Tibial artery (tissue), 4 donors: ENCODE data around the gene SYNDIG1.

Source experiments
- DNase-seq, 2 donors: peaks; one replicate each; pipeline ENCODE4 v3.0.0-alpha.2; 2019
- H3K27ac ChIP-seq, 2 donors: fragments of 200-600 bp; sonication (generic) in 1 of 2; 1 replicate in 1 of 2; 2 replicates in 1 of 2; pipeline ENCODE4 v1.5.1; 2018 to 2019; ENCODE audit warnings: mild to moderate bottlenecking in 1 of 2
- H3K27me3 ChIP-seq, 2 donors: fragments of 200-600 bp; sonication (generic) in 1 of 2; one replicate each; pipeline versions ENCODE4 v1.5.1 to v1.6.0; 2016 to 2019
- H3K36me3 ChIP-seq, 3 donors: fragments of 200-600 bp; sonication (generic) in 2 of 3; one replicate each; pipeline ENCODE4 v1.5.1; 2016 to 2019; ENCODE audit warnings: mild to moderate bottlenecking in 2 of 3
- H3K4me1 ChIP-seq, 4 donors: fragments of 200-600 bp; sonication (generic) in 2 of 4; 1 replicate in 3 of 4; 2 replicates in 1 of 4; pipeline ENCODE4 v1.5.1; 2016 to 2019
- H3K4me3 ChIP-seq, 2 donors: fragments of 200-600 bp; sonication (generic) in 1 of 2; 1 replicate in 1 of 2; 2 replicates in 1 of 2; pipeline ENCODE4 v1.5.1; 2018 to 2019; ENCODE audit warnings: mild to moderate bottlenecking in 2 of 2
- H3K9me3 ChIP-seq, 3 donors: fragments of 200-600 bp; sonication (generic) in 1 of 3; one replicate each; pipeline ENCODE4 v1.5.1; 2016 to 2019
- intact Hi-C: fragments of 100-400 bp; cut with DNase I; formaldehyde crosslinking; loops from one replicate; pipeline ENCODE4 v1.15.0; 2023; ENCODE audit warnings: low total_unique reads
- TF ChIP-seq, protein P1 (sequence below), 2 experiments: fragments of 200-600 bp in 1 of 2; fragments of 450-650 bp in 1 of 2; IDR thresholded peaks; one replicate each; pipeline ENCODE4 v1.5.1; 2017 to 2019; ENCODE audit warnings: antibody characterized with exemption in 2 of 2, mild to moderate bottlenecking in 1 of 2, moderate library complexity in 1 of 2

SYNDIG1 gene

DNA sequence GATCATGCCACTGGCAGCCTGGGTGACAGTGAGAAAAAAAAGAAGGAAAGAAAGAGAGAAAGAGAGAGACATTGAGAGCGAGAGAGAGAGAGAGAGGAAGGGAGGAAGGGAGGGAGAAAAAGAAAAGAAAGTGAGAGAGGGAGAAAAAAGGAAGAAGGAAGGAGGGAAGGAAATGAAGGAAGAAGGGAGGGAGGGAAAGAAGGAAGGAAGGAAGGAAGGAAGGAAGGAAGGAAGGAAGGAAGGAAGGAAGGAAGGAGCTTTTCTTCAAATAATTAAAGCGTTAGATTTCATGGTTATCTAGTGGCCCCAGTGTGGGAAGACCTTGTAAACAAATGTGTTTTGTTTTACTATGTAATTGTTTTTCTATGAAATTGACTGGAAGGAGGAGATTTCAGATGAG is 170.8 kb downstream of the SYNDIG1 start:
- no peak for DNase-seq
- Histone ChIP-seq H3K9me3 (peaks cover 0 to 3% (median 0%) of the 10 kb centered on the region in 3 donors), H3K36me3 (no peaks in the 10 kb centered on the region), H3K27ac (no peak overlapping the region), H3K4me3 (no peak overlapping the region), H3K27me3 (no peaks in the 10 kb centered on the region), H3K4me1 (no peaks in the 10 kb centered on the region)
- TF ChIP-seq, protein P1, sequence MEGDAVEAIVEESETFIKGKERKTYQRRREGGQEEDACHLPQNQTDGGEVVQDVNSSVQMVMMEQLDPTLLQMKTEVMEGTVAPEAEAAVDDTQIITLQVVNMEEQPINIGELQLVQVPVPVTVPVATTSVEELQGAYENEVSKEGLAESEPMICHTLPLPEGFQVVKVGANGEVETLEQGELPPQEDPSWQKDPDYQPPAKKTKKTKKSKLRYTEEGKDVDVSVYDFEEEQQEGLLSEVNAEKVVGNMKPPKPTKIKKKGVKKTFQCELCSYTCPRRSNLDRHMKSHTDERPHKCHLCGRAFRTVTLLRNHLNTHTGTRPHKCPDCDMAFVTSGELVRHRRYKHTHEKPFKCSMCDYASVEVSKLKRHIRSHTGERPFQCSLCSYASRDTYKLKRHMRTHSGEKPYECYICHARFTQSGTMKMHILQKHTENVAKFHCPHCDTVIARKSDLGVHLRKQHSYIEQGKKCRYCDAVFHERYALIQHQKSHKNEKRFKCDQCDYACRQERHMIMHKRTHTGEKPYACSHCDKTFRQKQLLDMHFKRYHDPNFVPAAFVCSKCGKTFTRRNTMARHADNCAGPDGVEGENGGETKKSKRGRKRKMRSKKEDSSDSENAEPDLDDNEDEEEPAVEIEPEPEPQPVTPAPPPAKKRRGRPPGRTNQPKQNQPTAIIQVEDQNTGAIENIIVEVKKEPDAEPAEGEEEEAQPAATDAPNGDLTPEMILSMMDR (IDR thresholded peaks at IDR 0.05): no peak
- intact Hi-C loops: no loop called here

DNA sequence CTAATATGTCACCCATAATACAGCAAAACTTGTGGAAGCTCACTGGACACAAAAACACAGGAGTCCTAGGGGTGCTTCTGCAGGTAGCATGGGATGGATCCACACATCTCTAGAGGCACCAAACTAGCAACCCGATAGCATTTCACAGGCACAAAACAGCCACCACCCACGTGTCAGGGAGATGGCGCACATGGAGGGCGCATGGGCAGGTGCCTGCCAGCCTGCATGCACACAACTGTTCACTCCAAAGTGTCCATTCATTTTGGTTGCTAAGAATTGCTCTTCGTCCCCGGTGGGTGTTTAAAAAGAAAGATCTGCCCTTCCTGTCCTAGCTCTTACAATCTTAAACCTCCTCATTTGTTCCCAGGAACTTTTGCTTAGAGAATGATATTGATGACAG is 171.3 kb downstream of the SYNDIG1 start:
- Histone ChIP-seq H3K36me3 (no peaks in the 10 kb centered on the region), H3K4me3 (no peak overlapping the region), H3K27ac (no peak overlapping the region), H3K4me1 (no peaks in the 10 kb centered on the region), H3K9me3 (peaks cover 0 to 3% (median 0%) of the 10 kb centered on the region in 3 donors), H3K27me3 (no peaks in the 10 kb centered on the region)
- TF ChIP-seq, protein P1 (IDR thresholded peaks at IDR 0.05): no peak
- intact Hi-C loops: no loop called here
- DNase-seq: no peak

DNA sequence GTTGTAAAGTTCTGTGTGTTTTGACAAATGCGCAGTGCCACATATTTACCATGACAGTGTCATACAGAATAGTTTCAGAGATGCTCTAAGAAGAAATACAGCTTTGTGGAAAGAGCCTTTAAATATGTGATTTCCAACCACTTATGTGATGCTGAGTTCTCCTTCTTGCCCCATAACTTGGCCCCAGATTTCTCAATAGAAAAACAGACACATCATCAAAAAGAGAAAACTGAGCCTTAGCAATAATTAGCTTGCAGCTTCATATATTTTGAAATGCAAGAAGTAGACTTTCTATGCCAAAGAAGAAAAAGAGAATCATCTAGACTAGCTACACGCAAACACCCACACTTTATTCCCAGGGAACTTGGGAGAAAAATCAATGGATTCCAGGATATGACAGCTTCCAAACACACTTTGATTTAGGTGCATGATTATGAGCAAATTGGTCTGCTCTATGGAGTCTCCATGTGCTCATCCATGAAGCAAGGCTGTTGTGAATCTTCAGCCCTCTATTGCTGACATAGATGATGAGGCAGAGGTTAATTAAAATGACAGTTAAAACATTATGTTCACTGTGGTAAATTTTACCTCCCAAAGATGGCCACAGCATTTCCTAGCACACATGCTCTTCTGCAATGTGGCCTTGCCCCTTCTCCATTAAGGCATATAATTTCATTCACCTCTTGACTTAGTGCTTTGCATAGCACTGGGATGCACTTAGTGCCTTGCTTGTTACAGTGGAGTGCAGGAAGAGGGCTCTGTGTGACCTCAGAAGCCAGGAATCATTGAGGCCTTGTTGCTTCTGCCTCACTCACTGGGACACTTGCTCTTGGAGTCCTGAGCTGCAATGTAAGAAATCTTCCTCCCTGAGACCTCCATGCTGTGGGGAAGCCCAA is 174.6 kb downstream of the SYNDIG1 start:
- H3K4me1 ChIP-seq: peaks cover 0 to 14% (median 6%) of the 10 kb centered on the region in 4 donors
- DNase-seq: no peak
- H3K27ac ChIP-seq: no peak overlapping the region
- H3K9me3 ChIP-seq: peaks cover 0 to 3% (median 0%) of the 10 kb centered on the region in 3 donors
- intact Hi-C loops: no loop called here
- no peaks in the 10 kb centered on the region for H3K27me3 ChIP-seq
- TF ChIP-seq, protein P1 (IDR thresholded peaks at IDR 0.05): no peak
- no peaks in the 10 kb centered on the region for H3K36me3 ChIP-seq
- H3K4me3 ChIP-seq: no peak overlapping the region

DNA sequence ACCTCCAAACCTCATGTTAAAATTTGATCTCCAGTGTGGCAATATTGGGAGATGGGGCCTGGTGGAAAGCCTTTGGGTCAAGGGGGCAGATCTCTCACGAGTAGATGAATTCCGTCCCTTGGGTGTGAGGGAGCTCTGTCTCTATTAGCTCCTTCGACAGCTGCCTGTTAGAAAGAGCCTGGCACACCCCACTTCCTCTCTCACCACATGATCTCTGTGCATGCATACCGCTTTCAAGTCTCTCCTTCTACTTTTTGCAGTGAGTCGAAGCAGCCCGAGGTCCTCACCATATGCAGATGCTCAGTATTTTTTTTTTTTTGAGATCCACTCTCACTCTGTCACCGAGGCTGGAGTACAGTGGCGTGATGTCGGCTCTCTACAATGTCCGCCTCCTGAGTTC is 176.9 kb downstream of the SYNDIG1 start:
- no peaks in the 10 kb centered on the region for H3K36me3 ChIP-seq
- DNase-seq: no peak
- no peak overlapping the region for H3K4me3 ChIP-seq
- no peak overlapping the region for H3K27ac ChIP-seq
- peaks cover 0 to 3% (median 0%) of the 10 kb centered on the region in 3 donors for H3K9me3 ChIP-seq
- TF ChIP-seq, protein P1 (IDR thresholded peaks at IDR 0.05): no peak
- H3K4me1 ChIP-seq: peaks cover 0 to 32% (median 9%) of the 10 kb centered on the region in 4 donors
- intact Hi-C loops: no loop called here
- H3K27me3 ChIP-seq: no peaks in the 10 kb centered on the region

DNA sequence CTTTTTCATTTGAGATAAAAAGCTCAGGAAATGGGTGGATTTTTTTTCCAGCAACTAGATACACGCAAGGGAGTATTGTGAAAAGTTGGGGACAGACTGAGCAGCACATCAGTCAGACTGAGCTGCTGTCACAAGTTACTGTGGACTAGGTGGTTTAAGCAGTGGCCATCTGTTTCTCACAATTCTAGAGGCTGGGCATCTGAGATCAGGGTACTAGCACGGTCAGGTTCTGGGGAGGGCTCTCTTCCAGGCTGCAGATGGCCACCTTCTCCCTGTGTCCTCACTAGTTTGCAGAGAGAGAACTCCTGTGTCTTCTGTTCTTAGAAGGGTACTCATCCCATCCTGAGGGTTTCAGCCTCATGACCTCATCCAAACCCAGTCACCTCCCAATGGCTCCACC is 178.3 kb downstream of the SYNDIG1 start:
- Histone ChIP-seq H3K4me3 (no peak overlapping the region), H3K27me3 (no peaks in the 10 kb centered on the region), H3K27ac (no peak overlapping the region), H3K36me3 (no peaks in the 10 kb centered on the region), H3K9me3 (peaks cover 0 to 2% (median 0%) of the 10 kb centered on the region in 3 donors), H3K4me1 (peaks cover 0 to 37% (median 9%) of the 10 kb centered on the region in 4 donors)
- TF ChIP-seq, protein P1 (IDR thresholded peaks at IDR 0.05): no peak
- intact Hi-C loops: no loop called here
- no peak for DNase-seq
